ENCODE results near the gene MRAS. TPM values are rescaled to one million over a fixed set of nuclear protein-coding genes. Genes with fewer than 3 reads are reported as not detected.

MRAS gene
- total and polyA plus RNA-seq, 2 of the 13 experiments (the other 11 are each of a cell fraction or from before 2014, with no cell fraction given): 8.8 to 36.2 TPM

GRCh38 chr3:138329127-138329983, 19.0 kb upstream of the MRAS start, which contains the start of gene NME9 (continued):
- no peak for TF ChIP-seq ZNF713 (CRISPR knock-in tag; IDR thresholded peaks at IDR 0.05)
- no peak for TF ChIP-seq SMAD9 (CRISPR knock-in tag; IDR thresholded peaks at IDR 0.05)
- no peak for TF ChIP-seq ZNF616 (CRISPR knock-in tag; IDR thresholded peaks at IDR 0.05; ENCODE audit: low read depth)
- TF ChIP-seq ZMYM2 (CRISPR knock-in tag; IDR thresholded peaks at IDR 0.05): 0 out of 2 replicates have a peak, but pooled peaks have one; percentile 49
- peak; percentile 27; the same call in 1 of the 2 replicates for TF ChIP-seq CSRNP1 (CRISPR knock-in tag; IDR thresholded peaks at IDR 0.05)
- TF ChIP-seq ZNF337 (CRISPR knock-in tag; IDR thresholded peaks at IDR 0.05; ENCODE audit: borderline replicate concordance, low read depth): no peak
- no peak for TF ChIP-seq ZSCAN30 (CRISPR knock-in tag; IDR thresholded peaks at IDR 0.05)
- no peak for TF ChIP-seq XBP1 (CRISPR knock-in tag; IDR thresholded peaks at IDR 0.05)
- no peak for TF ChIP-seq ZSCAN29 (CRISPR knock-in tag; conservative IDR thresholded peaks at IDR 0.05)
- TF ChIP-seq DNMT1 (CRISPR knock-in tag; IDR thresholded peaks at IDR 0.05): no peak
- TF ChIP-seq ZSCAN22 (CRISPR knock-in tag; IDR thresholded peaks at IDR 0.05): no peak
- TF ChIP-seq EHMT2 (IDR thresholded peaks at IDR 0.05; ENCODE audit: borderline replicate concordance, low read depth, low read length): no peak
- TF ChIP-seq ZNF12 (CRISPR knock-in tag; IDR thresholded peaks at IDR 0.05): no peak
- no peak for TF ChIP-seq LRRFIP1 (CRISPR knock-in tag; conservative IDR thresholded peaks at IDR 0.05)
- TF ChIP-seq ZNF597 (CRISPR knock-in tag; IDR thresholded peaks at IDR 0.05): no peak
- no peak for TF ChIP-seq ZNF576 (CRISPR knock-in tag; IDR thresholded peaks at IDR 0.05)
- TF ChIP-seq ZNF331 (CRISPR knock-in tag; IDR thresholded peaks at IDR 0.05): 0 out of 2 replicates have a peak, but pooled peaks have one; percentile 59
- TF ChIP-seq ZNF333 (CRISPR knock-in tag; IDR thresholded peaks at IDR 0.05; ENCODE audit: borderline replicate concordance): peak; percentile 63; the same call in 1 of the 2 replicates
- TF ChIP-seq ATF4 (CRISPR knock-in tag; IDR thresholded peaks at IDR 0.05): no peak
- TF ChIP-seq REPIN1 (CRISPR knock-in tag; IDR thresholded peaks at IDR 0.05; ENCODE audit: borderline replicate concordance, low read depth): no peak
- TF ChIP-seq SSRP1 (CRISPR knock-in tag; IDR thresholded peaks at IDR 0.05): no peak
- no peak for TF ChIP-seq HNRNPH1 (optimal IDR thresholded peaks at IDR 0.05; ENCODE audit: low read depth, low read length)
